Measurements from ENCODE around the gene RAI14. TPM values are rescaled to one million over a fixed set of nuclear protein-coding genes. Genes with fewer than 3 reads are reported as not detected.
"Not testable (repeated sequence)": the region's sequence is repeated elsewhere in the genome, so short reads cannot be mapped to it uniquely, and the experiment has no call there.

RAI14 gene
- total RNA-seq, 2 donors from 2014 or later: 70.7 to 80.1 TPM

GRCh38 chr5:34721327-34721726 lies 65.2 kb downstream of the RAI14 start:
- peaks cover 3 to 28% of the 10 kb centered on the region in 2 donors for H3K4me1 ChIP-seq (ENCODE audit: control insufficient read depth in 1 of 2, low read depth in 2 of 2)
- no peaks in the 10 kb centered on the region for H3K9me3 ChIP-seq
- H3K27ac ChIP-seq: no peak overlapping the region
- no peak for TF ChIP-seq CTCF (IDR thresholded peaks at IDR 0.05)
- DNase-seq (ENCODE audit: low spot score) (no peak), ATAC-seq (ENCODE audit: insufficient number of reproducible peaks, low FRiP score, low read depth) (no peak)
- no peak overlapping the region for H3K4me3 ChIP-seq
- H3K36me3 ChIP-seq: no peaks in the 10 kb centered on the region
- H3K27me3 ChIP-seq (replicated peaks; ENCODE audit: insufficient read depth): no peaks in the 10 kb centered on the region

GRCh38 chr5:34722183-34722582 lies 66.1 kb downstream of the RAI14 start:
- Histone ChIP-seq H3K36me3 (no peaks in the 10 kb centered on the region), H3K4me1 (ENCODE audit: control insufficient read depth in 1 of 2, low read depth in 2 of 2) (peaks cover 3 to 23% of the 10 kb centered on the region in 2 donors), H3K9me3 (no peaks in the 10 kb centered on the region), H3K4me3 (no peak overlapping the region), H3K27me3 (replicated peaks; ENCODE audit: insufficient read depth) (no peaks in the 10 kb centered on the region), H3K27ac (no peak overlapping the region)
- DNase-seq (ENCODE audit: low spot score) (no peak), ATAC-seq (ENCODE audit: insufficient number of reproducible peaks, low FRiP score, low read depth) (no peak)
- no peak for TF ChIP-seq CTCF (IDR thresholded peaks at IDR 0.05)

GRCh38 chr5:34724741-34725140 lies 68.6 kb downstream of the RAI14 start:
- H3K36me3 ChIP-seq: no peaks in the 10 kb centered on the region
- ATAC-seq (ENCODE audit: insufficient number of reproducible peaks, low FRiP score, low read depth): no peak
- no peak for DNase-seq (ENCODE audit: low spot score)
- no peak overlapping the region for H3K27ac ChIP-seq
- H3K4me1 ChIP-seq (ENCODE audit: control insufficient read depth in 1 of 2, low read depth in 2 of 2): peaks cover 3 to 12% of the 10 kb centered on the region in 2 donors
- no peak overlapping the region for H3K4me3 ChIP-seq
- H3K9me3 ChIP-seq: no peaks in the 10 kb centered on the region
- TF ChIP-seq CTCF (IDR thresholded peaks at IDR 0.05): no peak
- H3K27me3 ChIP-seq (replicated peaks; ENCODE audit: insufficient read depth): no peaks in the 10 kb centered on the region

GRCh38 chr5:34727166-34727749 lies 71.1 kb downstream of the RAI14 start:
- H3K27ac ChIP-seq; H3K36me3 ChIP-seq; H3K27me3 ChIP-seq (replicated peaks; ENCODE audit: insufficient read depth); ATAC-seq (ENCODE audit: insufficient number of reproducible peaks, low FRiP score, low read depth); H3K9me3 ChIP-seq; DNase-seq (ENCODE audit: low spot score); H3K4me3 ChIP-seq: not testable (repeated sequence)
- peaks cover 0 to 19% of the 10 kb centered on the region in 2 donors for H3K4me1 ChIP-seq (ENCODE audit: control insufficient read depth in 1 of 2, low read depth in 2 of 2)

- peaks cover 0 to 19% of the 10 kb centered on the region in 2 donors for H3K4me1 ChIP-seq (ENCODE audit: control insufficient read depth in 1 of 2, low read depth in 2 of 2)
- H3K36me3 ChIP-seq: no peaks in the 10 kb centered on the region
- no peak overlapping the region for H3K4me3 ChIP-seq
- ATAC-seq (ENCODE audit: insufficient number of reproducible peaks, low FRiP score, low read depth) (no peak), DNase-seq (ENCODE audit: low spot score) (no peak)
- H3K27ac ChIP-seq: no peak overlapping the region
- TF ChIP-seq CTCF (IDR thresholded peaks at IDR 0.05): no peak
- H3K27me3 ChIP-seq (replicated peaks; ENCODE audit: insufficient read depth): no peaks in the 10 kb centered on the region
- H3K9me3 ChIP-seq: no peaks in the 10 kb centered on the region
Observed at GRCh38 chr5:34728236-34728635, 72.1 kb downstream of the RAI14 start.
